SU-DHL-6 (cell line): ENCODE measurements around the gene PSKH1.

Experiments
- EZH2phosphoT487 ChIP-seq: fragments of 200-600 bp; sonication (generic), shearing (Covaris generic); conservative IDR thresholded peaks from 2 replicates; pipeline ENCODE4 v1.6.1; 2018; ENCODE audit warnings: mild to moderate bottlenecking, antibody characterized with exemption, low read length, moderate library complexity, mixed read lengths
- TF ChIP-seq, protein P1 (sequence below): fragments of 200-600 bp; sonication (generic); IDR thresholded peaks from one replicate; pipeline ENCODE4 v1.5.1; 2017; ENCODE audit warnings: antibody characterized with exemption, mild to moderate bottlenecking, low read length, moderate library complexity; ENCODE audit not compliant: insufficient read depth, poor library complexity, severe bottlenecking

DNA sequence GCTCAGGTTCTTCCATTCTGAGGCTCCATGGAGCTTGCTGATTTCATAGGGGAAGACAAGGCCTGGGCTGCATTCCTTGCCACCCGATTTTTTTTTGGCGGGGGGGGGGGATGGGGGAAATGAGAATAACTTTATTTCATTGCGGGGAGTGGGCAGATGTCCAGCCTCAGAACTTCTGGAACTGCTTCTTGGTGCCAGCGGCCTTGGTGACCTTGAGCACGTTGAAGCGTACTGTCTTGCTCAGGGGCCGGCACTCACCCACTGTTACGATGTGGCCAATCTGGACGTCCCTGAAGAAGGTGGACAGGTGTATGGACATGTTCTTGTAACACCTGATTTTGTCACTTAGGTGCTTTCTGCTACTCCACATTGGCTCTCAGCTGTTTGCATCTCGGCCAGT, 37.3 kb upstream of the PSKH1 start:
- TF ChIP-seq EZH2phosphoT487: no peak
- TF ChIP-seq, protein P1, sequence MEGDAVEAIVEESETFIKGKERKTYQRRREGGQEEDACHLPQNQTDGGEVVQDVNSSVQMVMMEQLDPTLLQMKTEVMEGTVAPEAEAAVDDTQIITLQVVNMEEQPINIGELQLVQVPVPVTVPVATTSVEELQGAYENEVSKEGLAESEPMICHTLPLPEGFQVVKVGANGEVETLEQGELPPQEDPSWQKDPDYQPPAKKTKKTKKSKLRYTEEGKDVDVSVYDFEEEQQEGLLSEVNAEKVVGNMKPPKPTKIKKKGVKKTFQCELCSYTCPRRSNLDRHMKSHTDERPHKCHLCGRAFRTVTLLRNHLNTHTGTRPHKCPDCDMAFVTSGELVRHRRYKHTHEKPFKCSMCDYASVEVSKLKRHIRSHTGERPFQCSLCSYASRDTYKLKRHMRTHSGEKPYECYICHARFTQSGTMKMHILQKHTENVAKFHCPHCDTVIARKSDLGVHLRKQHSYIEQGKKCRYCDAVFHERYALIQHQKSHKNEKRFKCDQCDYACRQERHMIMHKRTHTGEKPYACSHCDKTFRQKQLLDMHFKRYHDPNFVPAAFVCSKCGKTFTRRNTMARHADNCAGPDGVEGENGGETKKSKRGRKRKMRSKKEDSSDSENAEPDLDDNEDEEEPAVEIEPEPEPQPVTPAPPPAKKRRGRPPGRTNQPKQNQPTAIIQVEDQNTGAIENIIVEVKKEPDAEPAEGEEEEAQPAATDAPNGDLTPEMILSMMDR: no peak
